ENCODE results near the gene HLA-G.
"Not testable (repeated sequence)": the region's sequence is repeated elsewhere in the genome, so short reads cannot be mapped to it uniquely, and the experiment has no call there.

Gene HLA-G

DNA sequence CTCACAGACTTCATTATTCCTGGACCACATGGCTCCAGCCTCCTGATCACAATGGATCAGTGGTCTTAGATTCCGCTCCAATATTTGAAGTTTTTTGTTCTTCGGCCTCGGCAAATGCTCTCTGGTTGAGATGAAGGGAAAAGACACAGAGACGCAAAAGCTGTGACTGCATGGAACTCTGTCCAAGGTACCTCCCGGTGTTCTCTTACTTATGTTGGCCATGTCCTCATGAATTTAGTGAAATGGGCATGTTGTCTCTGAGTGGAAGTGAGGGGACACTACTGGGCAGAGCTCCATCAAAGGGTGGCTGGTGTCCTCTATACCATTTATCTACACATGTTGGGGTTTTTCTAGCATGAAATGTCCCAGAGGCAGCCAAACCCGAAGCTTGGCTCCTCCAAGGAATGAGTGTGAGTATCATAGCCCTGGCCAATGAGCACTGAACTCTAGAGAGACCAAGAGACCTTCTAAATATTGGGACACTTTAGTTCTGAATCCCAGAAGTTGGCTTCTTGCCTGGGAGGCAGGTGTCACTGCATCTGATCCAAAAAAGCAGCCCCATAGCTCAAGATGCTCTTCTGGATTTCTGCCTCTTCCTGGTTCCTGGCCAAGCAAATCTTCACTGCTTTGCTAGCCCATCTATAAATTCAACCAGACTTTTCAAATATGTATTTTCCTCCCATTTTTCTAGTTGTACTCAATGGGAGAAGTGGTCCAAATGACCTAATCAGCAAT lies 34.1 kb downstream of the HLA-G start:
- no peaks in the 10 kb centered on the region for H3K4me1 ChIP-seq (ENCODE audit: control insufficient read depth in 1 of 2, insufficient read depth in 2 of 2, low read length in 2 of 2)
- no peaks in the 10 kb centered on the region for H3K36me3 ChIP-seq (ENCODE audit: control insufficient read depth in 1 of 2, insufficient read depth in 2 of 2, low read length in 2 of 2)
- H3K9me3 ChIP-seq (ENCODE audit: control insufficient read depth in 1 of 2, low read length in 2 of 2) = no peaks in the 10 kb centered on the region
- H3K4me3 ChIP-seq (ENCODE audit: low read depth in 1 of 2, low read length in 2 of 2) = no peak overlapping the region
- H3K27me3 ChIP-seq (ENCODE audit: control insufficient read depth in 1 of 2, insufficient read depth in 2 of 2, low read length in 2 of 2) = no peaks in the 10 kb centered on the region
- H3K27ac ChIP-seq (ENCODE audit: low read depth, low read length) = no peak overlapping the region
- H3K9ac ChIP-seq (ENCODE audit: low read depth in 1 of 2, low read length in 2 of 2) = no peak overlapping the region

DNA sequence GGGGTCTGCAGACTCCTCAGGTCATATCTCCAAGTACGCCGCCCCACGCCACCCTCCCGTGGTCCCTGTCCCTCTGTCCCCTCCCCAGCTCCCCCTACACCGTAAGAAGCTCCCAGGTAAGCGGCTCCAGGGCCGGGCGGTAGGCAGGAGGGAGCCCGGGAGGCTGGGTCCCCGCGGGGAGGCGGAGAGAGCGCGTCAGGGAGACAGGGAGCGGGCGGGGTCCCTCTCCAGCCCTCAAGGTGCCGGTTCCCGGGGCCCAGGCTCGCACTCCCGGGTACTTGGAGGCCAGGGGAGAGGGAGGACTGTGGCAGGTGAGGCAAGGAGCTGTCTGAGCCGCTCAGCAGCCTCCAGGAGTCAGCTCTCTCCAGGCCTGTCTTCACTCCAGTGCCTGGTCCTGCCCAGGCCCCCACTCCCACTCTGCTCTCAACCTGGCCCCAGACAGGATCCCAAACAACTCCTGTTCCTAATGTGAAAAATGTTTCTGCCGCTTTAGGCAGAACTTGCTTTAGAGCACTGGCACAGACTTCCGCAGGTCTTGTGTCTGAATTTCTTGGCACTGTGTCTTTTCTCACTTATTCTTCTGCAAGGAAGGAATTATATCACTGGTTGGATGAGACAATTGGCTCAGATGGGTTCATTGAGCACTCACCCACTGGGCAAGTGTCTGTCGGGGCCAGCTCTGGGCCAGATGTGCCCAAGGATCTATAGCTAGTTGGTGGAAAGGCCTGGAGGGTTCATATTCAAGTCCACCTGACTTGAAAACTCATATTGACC lies 36.6 kb downstream of the HLA-G start:
- Histone ChIP-seq H3K4me3 (ENCODE audit: low read depth in 1 of 2, low read length in 2 of 2) (no peak overlapping the region), H3K9me3 (ENCODE audit: control insufficient read depth in 1 of 2, low read length in 2 of 2) (no peaks in the 10 kb centered on the region), H3K27ac (ENCODE audit: low read depth, low read length) (no peak overlapping the region), H3K9ac (ENCODE audit: low read depth in 1 of 2, low read length in 2 of 2) (no peak overlapping the region), H3K4me1 (ENCODE audit: control insufficient read depth in 1 of 2, insufficient read depth in 2 of 2, low read length in 2 of 2) (no peaks in the 10 kb centered on the region), H3K36me3 (ENCODE audit: control insufficient read depth in 1 of 2, insufficient read depth in 2 of 2, low read length in 2 of 2) (no peaks in the 10 kb centered on the region), H3K27me3 (ENCODE audit: control insufficient read depth in 1 of 2, insufficient read depth in 2 of 2, low read length in 2 of 2) (peaks cover 0 to 4% of the 10 kb centered on the region in 2 donors)

DNA sequence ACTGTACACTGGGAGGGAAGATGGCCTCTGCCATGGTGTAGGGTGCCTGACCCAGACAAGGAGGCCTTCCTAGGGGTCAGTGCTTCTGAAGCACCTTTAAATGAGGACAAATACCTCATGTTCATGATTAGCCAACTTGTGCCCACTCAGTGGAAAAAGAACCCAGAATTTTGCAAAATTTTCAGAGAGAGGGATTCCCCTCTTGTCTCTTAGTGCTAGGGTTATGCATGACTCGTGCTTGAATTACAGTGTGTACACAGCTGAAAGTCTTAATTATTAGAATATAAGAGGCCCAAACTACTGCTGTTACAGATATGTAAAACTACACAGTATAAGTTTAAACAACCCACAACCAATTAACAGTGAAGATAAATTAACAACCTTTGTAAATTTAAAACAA lies 38.0 kb downstream of the HLA-G start:
- Histone ChIP-seq H3K9ac (ENCODE audit: low read depth in 1 of 2, low read length in 2 of 2) (no peak overlapping the region), H3K9me3 (ENCODE audit: control insufficient read depth in 1 of 2, low read length in 2 of 2) (no peaks in the 10 kb centered on the region), H3K4me3 (ENCODE audit: low read depth in 1 of 2, low read length in 2 of 2) (no peak overlapping the region), H3K4me1 (ENCODE audit: control insufficient read depth in 1 of 2, insufficient read depth in 2 of 2, low read length in 2 of 2) (no peaks in the 10 kb centered on the region), H3K27me3 (ENCODE audit: control insufficient read depth in 1 of 2, insufficient read depth in 2 of 2, low read length in 2 of 2) (peaks cover 0 to 4% of the 10 kb centered on the region in 2 donors), H3K27ac (ENCODE audit: low read depth, low read length) (no peak overlapping the region), H3K36me3 (ENCODE audit: control insufficient read depth in 1 of 2, insufficient read depth in 2 of 2, low read length in 2 of 2) (no peaks in the 10 kb centered on the region)

DNA sequence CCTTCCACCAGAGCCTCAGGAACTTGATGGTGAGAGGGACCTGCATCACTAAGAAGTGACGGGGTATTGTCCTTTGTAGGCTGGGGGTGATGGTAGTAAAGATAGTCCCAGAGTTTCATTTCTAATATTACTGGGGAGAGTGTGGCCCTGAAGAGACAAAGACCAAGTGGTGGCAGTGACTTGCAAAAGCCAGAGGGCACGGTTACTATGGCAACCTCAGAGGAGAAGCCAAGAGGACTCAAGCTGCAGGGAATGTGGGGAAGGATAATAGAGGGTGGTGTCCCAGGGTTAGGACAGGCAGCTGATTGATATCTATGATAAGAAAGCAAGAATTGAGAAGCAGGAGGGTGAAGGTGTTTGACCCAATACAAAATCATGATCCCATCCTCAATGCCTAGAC lies 42.5 kb downstream of the HLA-G start:
- H3K4me3 ChIP-seq (ENCODE audit: low read depth in 1 of 2, low read length in 2 of 2) = no peak overlapping the region
- H3K4me1 ChIP-seq (ENCODE audit: control insufficient read depth in 1 of 2, insufficient read depth in 2 of 2, low read length in 2 of 2) = no peaks in the 10 kb centered on the region
- peaks cover 0 to 4% of the 10 kb centered on the region in 2 donors for H3K27me3 ChIP-seq (ENCODE audit: control insufficient read depth in 1 of 2, insufficient read depth in 2 of 2, low read length in 2 of 2)
- H3K27ac ChIP-seq (ENCODE audit: low read depth, low read length) = no peak overlapping the region
- H3K9me3 ChIP-seq (ENCODE audit: control insufficient read depth in 1 of 2, low read length in 2 of 2) = no peaks in the 10 kb centered on the region
- H3K36me3 ChIP-seq (ENCODE audit: control insufficient read depth in 1 of 2, insufficient read depth in 2 of 2, low read length in 2 of 2) = no peaks in the 10 kb centered on the region
- H3K9ac ChIP-seq (ENCODE audit: low read depth in 1 of 2, low read length in 2 of 2) = no peak overlapping the region

DNA sequence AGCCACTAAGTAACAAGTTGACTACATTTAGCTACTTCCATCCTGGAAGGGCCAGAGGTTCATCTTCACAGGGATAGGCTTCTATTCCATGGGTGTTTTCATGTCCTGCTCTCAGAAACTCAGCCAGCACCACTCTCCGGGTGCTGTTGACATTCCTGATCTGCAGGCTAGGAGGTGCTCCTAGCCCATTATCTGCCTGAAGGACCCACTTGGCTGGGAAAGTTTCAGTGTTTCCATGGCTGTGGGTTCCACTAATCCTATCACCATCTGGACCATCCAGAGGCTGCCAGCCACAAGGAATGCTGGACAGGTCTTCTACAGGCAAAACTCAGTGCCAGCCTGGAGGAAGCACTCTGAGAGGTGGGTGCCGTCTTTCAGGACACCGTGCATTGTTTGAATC lies 45.2 kb downstream of the HLA-G start:
- Histone ChIP-seq H3K9ac (ENCODE audit: low read depth in 1 of 2, low read length in 2 of 2) (no peak overlapping the region), H3K4me1 (ENCODE audit: control insufficient read depth in 1 of 2, insufficient read depth in 2 of 2, low read length in 2 of 2) (no peaks in the 10 kb centered on the region), H3K36me3 (ENCODE audit: control insufficient read depth in 1 of 2, insufficient read depth in 2 of 2, low read length in 2 of 2) (no peaks in the 10 kb centered on the region), H3K27me3 (ENCODE audit: control insufficient read depth in 1 of 2, insufficient read depth in 2 of 2, low read length in 2 of 2) (no peaks in the 10 kb centered on the region), H3K27ac (ENCODE audit: low read depth, low read length) (no peak overlapping the region), H3K4me3 (ENCODE audit: low read depth in 1 of 2, low read length in 2 of 2) (no peak overlapping the region), H3K9me3 (ENCODE audit: control insufficient read depth in 1 of 2, low read length in 2 of 2) (no peaks in the 10 kb centered on the region)

DNA sequence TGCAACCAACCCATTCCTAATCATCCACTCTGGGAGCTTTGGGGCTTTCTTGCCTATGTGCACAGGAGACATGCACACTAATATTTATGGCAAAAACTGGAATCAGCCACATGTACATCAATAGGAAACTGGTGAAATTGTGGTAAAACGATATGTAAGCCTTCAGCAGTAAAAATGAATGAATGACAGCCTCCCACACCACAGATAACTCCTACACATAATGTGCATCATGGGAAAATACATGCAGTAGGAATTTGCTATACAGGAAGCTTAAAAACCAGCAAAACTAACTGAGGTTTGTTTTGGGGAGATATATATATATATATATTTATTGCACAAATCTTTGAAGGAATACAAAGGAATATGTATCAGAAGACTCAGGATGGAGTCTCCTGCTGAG lies 47.6 kb downstream of the HLA-G start:
- H3K36me3 ChIP-seq (ENCODE audit: control insufficient read depth in 1 of 2, insufficient read depth in 2 of 2, low read length in 2 of 2) = no peaks in the 10 kb centered on the region
- no peak overlapping the region for H3K9ac ChIP-seq (ENCODE audit: low read depth in 1 of 2, low read length in 2 of 2)
- H3K4me1 ChIP-seq (ENCODE audit: control insufficient read depth in 1 of 2, insufficient read depth in 2 of 2, low read length in 2 of 2) = no peaks in the 10 kb centered on the region
- H3K9me3 ChIP-seq (ENCODE audit: control insufficient read depth in 1 of 2, low read length in 2 of 2) = no peaks in the 10 kb centered on the region
- H3K27ac ChIP-seq (ENCODE audit: low read depth, low read length) = no peak overlapping the region
- no peak overlapping the region for H3K4me3 ChIP-seq (ENCODE audit: low read depth in 1 of 2, low read length in 2 of 2)
- no peaks in the 10 kb centered on the region for H3K27me3 ChIP-seq (ENCODE audit: control insufficient read depth in 1 of 2, insufficient read depth in 2 of 2, low read length in 2 of 2)

DNA sequence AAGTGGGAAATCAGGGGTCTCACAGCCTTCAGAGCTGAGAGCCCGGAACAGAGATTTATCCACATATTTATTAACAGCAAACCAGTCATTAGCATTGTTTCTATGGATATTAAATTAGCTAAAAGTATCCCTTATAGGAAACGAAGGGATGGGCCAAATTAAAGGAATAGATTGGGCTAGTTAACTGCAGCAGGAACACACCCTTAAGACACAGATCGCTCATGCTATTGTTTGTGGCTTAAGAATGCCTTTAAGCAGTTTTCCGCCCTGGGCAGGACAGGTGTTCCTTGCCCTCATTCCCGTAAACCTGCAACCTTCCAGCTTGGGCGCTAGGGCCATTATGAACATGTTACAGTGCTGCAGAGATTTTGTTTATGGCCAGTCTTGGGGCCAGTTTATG lies 48.1 kb downstream of the HLA-G start:
- not testable (repeated sequence) for H3K36me3 ChIP-seq (ENCODE audit: control insufficient read depth in 1 of 2, insufficient read depth in 2 of 2, low read length in 2 of 2); H3K4me1 ChIP-seq (ENCODE audit: control insufficient read depth in 1 of 2, insufficient read depth in 2 of 2, low read length in 2 of 2); H3K4me3 ChIP-seq (ENCODE audit: low read depth in 1 of 2, low read length in 2 of 2); H3K9me3 ChIP-seq (ENCODE audit: control insufficient read depth in 1 of 2, low read length in 2 of 2); H3K27ac ChIP-seq (ENCODE audit: low read depth, low read length); H3K9ac ChIP-seq (ENCODE audit: low read depth in 1 of 2, low read length in 2 of 2); H3K27me3 ChIP-seq (ENCODE audit: control insufficient read depth in 1 of 2, insufficient read depth in 2 of 2, low read length in 2 of 2)

All from duodenal mucosa (tissue), 2 donors.